Measurements from ENCODE around the gene ARHGAP9. TPM values are rescaled to one million over a fixed set of nuclear protein-coding genes. Genes with fewer than 3 reads are reported as not detected.

The ARHGAP9 gene
- total RNA-seq, 1 experiment from 2014 or later, result 3.6 TPM

- ChIA-PET POLR2A (interaction anchor here (0.5 to 1.2 kb wide), 4 partner anchors 12 to 57 kb away, joined by 3 to 4 read pairs (median 3); partner anchors contain the start of gene GLI1), CTCF (no interaction called here)
- H3K4me1 Mint-ChIP-seq, result peaks cover 15% of the 10 kb centered on the region
- H3K27me3 Mint-ChIP-seq (ENCODE audit: low read depth), result no peaks in the 10 kb centered on the region
- TF ChIP-seq NR3C1 (CRISPR knock-in tag; conservative IDR thresholded peaks at IDR 0.05; ENCODE audit: low read depth) (no peak), OVOL2 (CRISPR knock-in tag; IDR thresholded peaks at IDR 0.05; ENCODE audit: borderline replicate concordance) (no peak), CREB1 (CRISPR knock-in tag; IDR thresholded peaks at IDR 0.05) (no peak), TCF7 (CRISPR knock-in tag; IDR thresholded peaks at IDR 0.05; ENCODE audit: low read depth) (no peak), KAT7 (CRISPR knock-in tag; IDR thresholded peaks at IDR 0.05; ENCODE audit: borderline replicate concordance) (no peak), FOXK1 (CRISPR knock-in tag; IDR thresholded peaks at IDR 0.05) (no peak), GRHL2 (CRISPR knock-in tag; IDR thresholded peaks at IDR 0.05; ENCODE audit: insufficient replicate concordance, severe bottlenecking) (no peak), JAZF1 (CRISPR knock-in tag; IDR thresholded peaks at IDR 0.05) (no peak), NR2C2 (CRISPR knock-in tag; IDR thresholded peaks at IDR 0.05) (no peak), NFE2L1 (CRISPR knock-in tag; IDR thresholded peaks at IDR 0.05) (no peak), CTCF (IDR thresholded peaks at IDR 0.05) (no peak)
- TF ChIP-seq, protein P1, sequence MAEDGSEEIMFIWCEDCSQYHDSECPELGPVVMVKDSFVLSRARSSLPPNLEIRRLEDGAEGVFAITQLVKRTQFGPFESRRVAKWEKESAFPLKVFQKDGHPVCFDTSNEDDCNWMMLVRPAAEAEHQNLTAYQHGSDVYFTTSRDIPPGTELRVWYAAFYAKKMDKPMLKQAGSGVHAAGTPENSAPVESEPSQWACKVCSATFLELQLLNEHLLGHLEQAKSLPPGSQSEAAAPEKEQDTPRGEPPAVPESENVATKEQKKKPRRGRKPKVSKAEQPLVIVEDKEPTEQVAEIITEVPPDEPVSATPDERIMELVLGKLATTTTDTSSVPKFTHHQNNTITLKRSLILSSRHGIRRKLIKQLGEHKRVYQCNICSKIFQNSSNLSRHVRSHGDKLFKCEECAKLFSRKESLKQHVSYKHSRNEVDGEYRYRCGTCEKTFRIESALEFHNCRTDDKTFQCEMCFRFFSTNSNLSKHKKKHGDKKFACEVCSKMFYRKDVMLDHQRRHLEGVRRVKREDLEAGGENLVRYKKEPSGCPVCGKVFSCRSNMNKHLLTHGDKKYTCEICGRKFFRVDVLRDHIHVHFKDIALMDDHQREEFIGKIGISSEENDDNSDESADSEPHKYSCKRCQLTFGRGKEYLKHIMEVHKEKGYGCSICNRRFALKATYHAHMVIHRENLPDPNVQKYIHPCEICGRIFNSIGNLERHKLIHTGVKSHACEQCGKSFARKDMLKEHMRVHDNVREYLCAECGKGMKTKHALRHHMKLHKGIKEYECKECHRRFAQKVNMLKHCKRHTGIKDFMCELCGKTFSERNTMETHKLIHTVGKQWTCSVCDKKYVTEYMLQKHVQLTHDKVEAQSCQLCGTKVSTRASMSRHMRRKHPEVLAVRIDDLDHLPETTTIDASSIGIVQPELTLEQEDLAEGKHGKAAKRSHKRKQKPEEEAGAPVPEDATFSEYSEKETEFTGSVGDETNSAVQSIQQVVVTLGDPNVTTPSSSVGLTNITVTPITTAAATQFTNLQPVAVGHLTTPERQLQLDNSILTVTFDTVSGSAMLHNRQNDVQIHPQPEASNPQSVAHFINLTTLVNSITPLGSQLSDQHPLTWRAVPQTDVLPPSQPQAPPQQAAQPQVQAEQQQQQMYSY (CRISPR knock-in tag; IDR thresholded peaks at IDR 0.05), result no peak
- TF ChIP-seq, protein P2, sequence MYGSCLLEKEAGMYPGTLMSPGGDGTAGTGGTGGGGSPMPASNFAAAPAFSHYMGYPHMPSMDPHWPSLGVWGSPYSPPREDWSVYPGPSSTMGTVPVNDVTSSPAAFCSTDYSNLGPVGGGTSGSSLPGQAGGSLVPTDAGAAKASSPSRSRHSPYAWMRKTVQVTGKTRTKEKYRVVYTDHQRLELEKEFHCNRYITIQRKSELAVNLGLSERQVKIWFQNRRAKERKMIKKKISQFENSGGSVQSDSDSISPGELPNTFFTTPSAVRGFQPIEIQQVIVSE (CRISPR knock-in tag; IDR thresholded peaks at IDR 0.05; ENCODE audit: borderline replicate concordance), result no peak
- TF ChIP-seq, protein P3, sequence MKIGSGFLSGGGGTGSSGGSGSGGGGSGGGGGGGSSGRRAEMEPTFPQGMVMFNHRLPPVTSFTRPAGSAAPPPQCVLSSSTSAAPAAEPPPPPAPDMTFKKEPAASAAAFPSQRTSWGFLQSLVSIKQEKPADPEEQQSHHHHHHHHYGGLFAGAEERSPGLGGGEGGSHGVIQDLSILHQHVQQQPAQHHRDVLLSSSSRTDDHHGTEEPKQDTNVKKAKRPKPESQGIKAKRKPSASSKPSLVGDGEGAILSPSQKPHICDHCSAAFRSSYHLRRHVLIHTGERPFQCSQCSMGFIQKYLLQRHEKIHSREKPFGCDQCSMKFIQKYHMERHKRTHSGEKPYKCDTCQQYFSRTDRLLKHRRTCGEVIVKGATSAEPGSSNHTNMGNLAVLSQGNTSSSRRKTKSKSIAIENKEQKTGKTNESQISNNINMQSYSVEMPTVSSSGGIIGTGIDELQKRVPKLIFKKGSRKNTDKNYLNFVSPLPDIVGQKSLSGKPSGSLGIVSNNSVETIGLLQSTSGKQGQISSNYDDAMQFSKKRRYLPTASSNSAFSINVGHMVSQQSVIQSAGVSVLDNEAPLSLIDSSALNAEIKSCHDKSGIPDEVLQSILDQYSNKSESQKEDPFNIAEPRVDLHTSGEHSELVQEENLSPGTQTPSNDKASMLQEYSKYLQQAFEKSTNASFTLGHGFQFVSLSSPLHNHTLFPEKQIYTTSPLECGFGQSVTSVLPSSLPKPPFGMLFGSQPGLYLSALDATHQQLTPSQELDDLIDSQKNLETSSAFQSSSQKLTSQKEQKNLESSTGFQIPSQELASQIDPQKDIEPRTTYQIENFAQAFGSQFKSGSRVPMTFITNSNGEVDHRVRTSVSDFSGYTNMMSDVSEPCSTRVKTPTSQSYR (CRISPR knock-in tag; IDR thresholded peaks at IDR 0.05), result no peak
- TF ChIP-seq, protein P4, sequence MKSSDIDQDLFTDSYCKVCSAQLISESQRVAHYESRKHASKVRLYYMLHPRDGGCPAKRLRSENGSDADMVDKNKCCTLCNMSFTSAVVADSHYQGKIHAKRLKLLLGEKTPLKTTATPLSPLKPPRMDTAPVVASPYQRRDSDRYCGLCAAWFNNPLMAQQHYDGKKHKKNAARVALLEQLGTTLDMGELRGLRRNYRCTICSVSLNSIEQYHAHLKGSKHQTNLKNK (CRISPR knock-in tag; IDR thresholded peaks at IDR 0.05), result no peak
- H3K4me3 Mint-ChIP-seq, result no peak overlapping the region
- peaks cover 73% of the 10 kb centered on the region for H3K36me3 Mint-ChIP-seq
- ATAC-seq (no peak), DNase-seq (ENCODE audit: low spot score) (no peak)
- H3K9me3 Mint-ChIP-seq, result no peaks in the 10 kb centered on the region
- H3K27ac Mint-ChIP-seq, result no peak overlapping the region
Observed at GRCh38 chr12:57515934-57516541, 36.4 kb upstream of the ARHGAP9 start.
